Activated effector memory CD4-positive, alpha-beta T cell treated with anti-CD3 and anti-CD28 coated beads, Interleukin-2, amount 50 U/mL, for 16 hours (primary cell): ENCODE data around the gene B3GAT1.

ENCODE experiments used
- DNase-seq: peaks from one replicate; pipeline ENCODE4 v3.0.0-alpha.2; 2020

Gene B3GAT1

GRCh38 chr11:134441281-134441680, 29.2 kb upstream of the B3GAT1 start:
- no peak for DNase-seq

- DNase-seq = no peak
Observed at GRCh38 chr11:134440851-134441250, 28.8 kb upstream of the B3GAT1 start.

GRCh38 chr11:134438542-134439537, 26.8 kb upstream of the B3GAT1 start:
- peak; percentile 48 for DNase-seq

GRCh38 chr11:134437821-134438220, 25.8 kb upstream of the B3GAT1 start:
- DNase-seq = no peak

GRCh38 chr11:134436781-134437180, 24.7 kb upstream of the B3GAT1 start:
- DNase-seq = no peak

- DNase-seq = no peak
Observed at GRCh38 chr11:134433806-134434205, 21.8 kb upstream of the B3GAT1 start.

- no peak for DNase-seq
Observed at GRCh38 chr11:134433251-134433650, 21.2 kb upstream of the B3GAT1 start.

DNA sequence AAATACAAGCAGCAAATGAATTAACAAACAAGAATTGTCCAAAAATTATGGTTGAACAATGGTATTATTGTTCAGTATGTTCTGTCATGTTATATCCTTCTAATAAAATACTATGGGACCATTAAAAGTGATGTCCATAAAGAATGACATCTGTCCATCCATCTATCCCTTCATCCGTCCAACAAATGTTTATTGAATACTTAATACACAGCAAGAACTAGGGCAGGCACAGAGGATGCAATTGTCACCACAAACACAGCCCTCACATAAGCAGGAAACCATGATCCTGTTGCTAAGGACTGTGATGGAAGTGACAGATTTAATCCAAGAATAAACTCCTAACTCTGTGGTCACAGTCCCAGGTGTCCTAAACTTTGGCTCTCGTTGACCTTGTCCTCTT, 20.7 kb upstream of the B3GAT1 start:
- DNase-seq = no peak

- DNase-seq = no peak
Observed at GRCh38 chr11:134429106-134429505, 17.1 kb upstream of the B3GAT1 start.

DNA sequence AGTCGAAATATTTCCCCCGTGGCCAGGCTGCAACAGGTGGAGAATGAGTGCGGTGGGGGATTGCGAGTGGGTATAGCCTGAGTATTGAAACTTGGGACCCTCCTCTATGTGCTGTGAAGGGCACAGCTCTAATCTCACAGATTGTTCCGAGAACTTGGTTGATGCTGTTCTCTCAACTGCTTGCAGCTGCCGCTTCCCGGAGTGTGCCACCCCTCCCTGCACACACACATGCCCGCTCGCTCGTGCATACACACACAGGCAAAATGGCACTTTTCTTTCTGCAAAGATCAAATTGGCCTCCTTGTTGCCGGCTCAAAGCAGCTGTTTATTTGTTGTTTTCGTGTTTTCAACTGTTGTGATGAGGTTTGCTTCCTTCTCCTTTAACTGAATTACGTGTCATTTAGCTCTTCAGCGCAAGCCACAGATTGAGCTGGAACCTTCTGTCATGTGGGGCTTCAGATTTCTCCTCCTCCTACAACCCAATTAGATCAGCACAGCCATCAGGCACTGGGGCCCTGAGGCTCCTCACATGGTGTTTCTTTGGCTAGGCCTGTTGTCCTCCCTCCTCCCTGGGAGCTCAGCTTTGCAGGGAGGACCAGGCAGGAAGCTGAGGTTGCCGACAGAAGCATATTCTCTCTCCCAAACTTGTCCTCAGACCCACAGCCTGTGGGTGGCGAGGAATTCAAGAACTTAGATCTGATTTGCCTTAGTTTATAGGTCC, 13.9 kb upstream of the B3GAT1 start:
- no peak for DNase-seq

DNA sequence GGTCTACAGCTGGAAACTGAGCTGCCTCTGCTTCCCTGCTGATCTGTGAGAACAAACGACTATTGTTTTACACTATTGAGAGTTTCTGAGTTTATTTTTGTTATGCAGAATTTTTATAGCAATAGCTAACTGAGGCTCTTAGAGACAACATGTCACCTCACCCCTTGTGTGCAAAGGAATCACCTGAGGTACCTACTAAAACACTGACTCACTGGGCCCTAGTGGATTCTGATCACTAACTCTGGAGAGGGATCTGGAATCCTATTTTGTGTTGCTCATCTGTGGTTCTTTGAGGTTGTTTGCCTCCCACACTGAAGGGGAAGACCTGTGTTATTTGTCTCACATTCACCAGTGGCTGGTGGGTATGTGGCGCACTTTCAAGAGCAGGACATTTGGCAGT, 13.4 kb upstream of the B3GAT1 start:
- DNase-seq = no peak

DNA sequence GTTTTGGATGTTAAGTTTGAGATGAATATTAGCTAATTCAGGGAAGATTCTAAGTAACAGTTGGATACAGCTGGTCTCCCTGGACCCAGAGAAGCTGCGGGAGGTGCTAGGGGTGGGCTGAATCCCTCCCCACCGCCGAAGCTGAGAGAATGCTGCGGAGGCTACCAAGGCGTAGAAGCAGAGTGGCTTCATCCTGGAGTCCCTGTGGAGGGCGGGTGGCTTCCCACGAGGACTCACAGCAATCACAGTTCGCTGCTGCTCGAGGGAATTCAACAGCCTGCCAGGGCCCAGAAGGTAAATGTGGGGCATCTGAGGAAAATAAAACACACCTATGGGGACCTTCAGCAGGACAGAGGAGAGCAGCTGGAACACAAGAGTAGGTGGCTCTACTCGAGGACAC, 11.1 kb upstream of the B3GAT1 start:
- DNase-seq = no peak

DNA sequence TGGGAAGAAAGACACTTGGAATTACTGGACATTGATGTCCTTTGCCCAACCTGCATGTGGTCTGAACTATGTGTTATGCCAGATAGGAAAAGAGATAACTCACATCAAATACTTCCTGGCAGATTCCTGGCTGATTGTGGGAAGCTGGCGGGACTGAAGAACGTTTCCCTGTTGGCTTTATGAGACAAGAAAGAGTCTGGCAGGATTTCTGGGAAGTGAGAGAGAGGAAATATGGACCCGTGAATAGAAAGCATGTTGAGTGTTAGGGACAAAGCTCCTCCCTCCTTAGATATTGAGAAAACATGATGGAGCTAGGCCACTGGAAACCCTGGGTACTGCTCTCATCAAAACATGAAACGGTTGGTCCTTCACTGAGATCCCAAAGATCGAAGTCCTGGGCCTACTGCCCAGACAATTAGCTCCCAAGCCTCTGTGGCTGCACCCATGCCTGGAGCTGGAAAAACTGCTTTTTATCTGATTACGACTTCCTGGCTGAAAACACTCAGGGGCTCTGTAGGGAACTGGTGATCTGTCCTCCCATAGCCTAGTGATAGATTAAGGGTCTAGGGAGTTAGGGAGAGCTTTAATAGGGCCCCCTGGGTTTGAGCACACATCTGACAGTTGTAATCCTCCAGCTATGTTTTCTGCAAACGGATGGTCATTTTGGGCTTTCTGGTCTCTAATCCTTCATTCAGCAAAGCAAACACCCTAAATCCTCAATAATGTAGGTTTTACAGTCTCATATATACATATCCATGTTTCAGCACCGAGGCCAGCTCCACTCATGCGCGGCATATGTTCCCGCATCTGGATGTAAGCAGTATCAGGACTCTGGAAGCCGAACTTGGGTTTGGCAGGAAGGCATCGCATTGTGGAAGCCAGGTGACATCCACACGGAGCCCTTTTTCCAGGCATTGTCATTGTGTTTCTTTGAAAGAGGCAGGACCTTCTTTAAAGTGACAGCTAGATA, 6.1 kb upstream of the B3GAT1 start:
- DNase-seq = no peak

GRCh38 chr11:134416726-134417125, 4.7 kb upstream of the B3GAT1 start:
- no peak for DNase-seq

DNA sequence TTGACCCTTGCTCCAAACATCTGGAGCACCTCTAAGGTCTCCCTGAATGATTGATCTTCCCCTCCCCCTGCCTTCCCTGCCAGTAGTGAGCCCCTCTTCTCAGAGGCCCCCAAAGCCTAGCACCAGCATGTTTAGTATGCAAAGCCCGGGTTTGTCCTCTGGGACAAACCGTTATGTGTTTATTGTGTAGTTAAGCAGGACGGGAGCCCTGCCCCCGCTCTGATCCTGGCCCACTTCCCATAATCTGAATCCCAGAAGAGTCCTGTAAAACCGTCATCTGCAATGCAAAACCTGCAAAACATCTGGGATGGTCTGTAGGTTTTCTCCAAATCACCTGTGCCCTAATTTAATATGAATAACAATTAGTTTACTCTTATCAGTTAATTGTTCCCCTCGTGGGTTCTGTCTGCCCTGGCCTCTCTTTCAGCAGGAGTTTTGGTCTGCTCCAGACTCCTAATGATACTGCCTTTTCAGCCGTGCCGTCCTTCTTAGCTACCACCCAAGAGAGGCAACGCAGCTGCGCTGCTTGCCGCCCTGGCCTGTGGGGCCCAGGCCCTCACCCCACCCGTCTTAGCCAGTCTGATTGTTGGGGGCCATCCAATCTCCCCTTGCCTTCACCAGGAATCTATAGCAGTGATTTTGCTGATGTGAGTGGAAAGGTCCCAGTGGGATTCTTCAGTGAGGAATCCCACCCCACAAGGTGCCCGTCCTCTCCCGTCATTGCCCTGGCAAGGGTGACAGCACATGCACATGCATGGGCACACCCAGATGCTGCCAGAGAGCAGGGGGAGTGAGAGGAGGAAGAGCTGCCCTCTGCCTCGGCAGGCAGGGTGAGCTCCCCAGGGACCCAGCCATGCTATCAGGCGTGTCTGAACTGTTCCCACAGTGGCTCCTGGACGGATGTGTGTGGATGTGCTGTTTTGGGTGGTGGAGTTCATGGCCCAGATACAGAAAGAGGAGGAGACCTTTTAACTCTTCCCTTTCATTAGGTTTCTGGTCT, 3.0 kb upstream of the B3GAT1 start:
- DNase-seq = no peak

DNA sequence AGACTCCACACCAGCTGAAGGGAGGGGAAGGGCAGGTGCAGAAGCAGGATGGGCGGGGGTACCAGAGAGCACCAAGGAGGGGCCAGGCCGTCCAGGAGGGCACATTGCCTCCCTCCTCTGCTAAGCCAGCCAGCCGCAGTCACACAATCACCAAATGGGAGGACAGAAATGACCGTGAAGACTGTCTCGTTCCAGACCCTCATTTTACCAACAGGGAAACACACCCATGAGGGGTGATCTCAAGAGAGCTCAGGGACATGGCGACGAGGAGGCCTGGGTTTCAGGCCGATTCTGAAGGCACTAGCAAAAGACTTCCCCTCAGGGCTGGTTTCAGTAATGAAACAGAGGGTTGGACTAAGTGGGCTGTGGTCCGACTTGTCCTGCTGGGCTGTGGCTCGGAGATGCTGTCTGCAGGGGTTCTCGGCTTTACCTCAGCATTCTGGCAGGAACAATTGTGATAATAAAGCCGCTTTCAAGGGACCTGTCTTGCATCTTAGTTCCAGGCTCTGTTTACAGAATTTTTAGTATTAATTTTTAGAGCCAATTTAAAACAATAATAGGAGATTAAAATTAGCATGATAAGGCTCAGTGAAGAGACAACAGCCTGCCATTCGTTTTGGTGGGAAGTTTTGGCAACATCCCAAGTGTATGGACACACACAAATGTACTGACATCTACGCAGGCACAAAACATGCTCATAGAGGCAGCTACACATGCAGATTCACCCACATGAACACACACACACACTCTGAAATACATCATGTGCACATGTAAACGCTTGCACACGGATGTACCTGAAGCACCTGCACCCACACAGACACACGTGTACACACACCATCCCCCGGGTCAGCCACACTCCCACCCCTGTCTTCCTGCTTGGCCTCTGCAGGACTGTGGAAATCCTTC, 2.0 kb upstream of the B3GAT1 start:
- DNase-seq = no peak

- no peak for DNase-seq
Observed at GRCh38 chr11:134413043-134413825, 1.2 kb upstream of the B3GAT1 start.

GRCh38 chr11:134410766-134411165, 1.3 kb downstream of the B3GAT1 start:
- no peak for DNase-seq
